Measurements from ENCODE around the gene RTEL1. TPM values are rescaled to one million over a fixed set of nuclear protein-coding genes. Genes with fewer than 3 reads are reported as not detected.

Gene RTEL1
- total and polyA plus RNA-seq, 9 of the 15 experiments (the other 6 are each of a cell fraction or from before 2014, with no cell fraction given) = 0.36 to 61.0 (median 17.9) TPM

DNA sequence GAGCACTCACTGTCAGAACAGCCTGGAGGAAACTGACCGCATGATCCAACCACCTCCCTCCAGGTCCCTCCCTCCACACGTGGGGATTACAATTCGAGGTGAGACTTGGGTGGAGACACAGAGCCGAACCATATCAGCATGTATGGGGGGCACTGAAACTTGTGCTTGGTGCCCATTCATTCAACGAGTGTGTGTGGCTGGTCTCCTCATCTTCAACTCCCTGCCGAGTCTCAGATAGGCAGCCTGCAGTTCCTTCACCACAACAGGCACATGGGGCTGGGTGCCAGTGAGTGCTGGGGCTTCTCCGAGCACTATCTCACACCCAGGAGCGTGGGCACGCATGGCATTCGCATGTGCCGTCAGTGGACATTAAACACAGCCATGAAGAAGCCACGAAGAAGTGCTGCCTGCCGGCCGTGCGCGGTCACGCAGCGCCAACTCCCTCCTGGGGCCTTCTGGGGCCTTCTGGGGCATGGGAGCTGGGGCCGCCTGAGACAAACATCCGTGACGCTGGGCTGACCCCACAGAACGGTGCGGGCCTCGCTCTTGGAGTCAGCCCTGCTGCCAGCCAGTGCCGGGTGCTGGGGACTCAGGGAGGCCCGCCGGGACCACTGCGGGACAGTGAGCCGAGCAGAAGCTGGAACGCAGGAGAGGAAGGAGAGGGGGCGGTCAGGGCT, 714 bp upstream of the RTEL1 start (continued):
- TF ChIP-seq, protein P1, sequence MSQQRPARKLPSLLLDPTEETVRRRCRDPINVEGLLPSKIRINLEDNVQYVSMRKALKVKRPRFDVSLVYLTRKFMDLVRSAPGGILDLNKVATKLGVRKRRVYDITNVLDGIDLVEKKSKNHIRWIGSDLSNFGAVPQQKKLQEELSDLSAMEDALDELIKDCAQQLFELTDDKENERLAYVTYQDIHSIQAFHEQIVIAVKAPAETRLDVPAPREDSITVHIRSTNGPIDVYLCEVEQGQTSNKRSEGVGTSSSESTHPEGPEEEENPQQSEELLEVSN (IDR thresholded peaks at IDR 0.05; ENCODE audit: borderline replicate concordance in 1 of 2, extremely low read depth in 1 of 2, insufficient read depth in 1 of 2, insufficient read length in 1 of 2, low read depth in 1 of 2, low read length in 1 of 2, poor library complexity in 1 of 2, severe bottlenecking in 1 of 2) = peak; percentile 77 to 84
- TF ChIP-seq CREB5 (CRISPR knock-in tag; IDR thresholded peaks at IDR 0.05) (0 out of 2 replicates have a peak, but pooled peaks have one; percentile 16), ZNF511 (CRISPR knock-in tag; IDR thresholded peaks at IDR 0.05) (0 out of 2 replicates have a peak, but pooled peaks have one; percentile 8), MNT (conservative IDR thresholded peaks at IDR 0.05) (peak; percentile 35 to 44; a peak in 1 of 4 replicates)
